Caco-2 (cell line): Measurements from ENCODE around the gene SYNPO2. TPM values are rescaled to one million over a fixed set of nuclear protein-coding genes. Genes with fewer than 3 reads are reported as not detected.
A peak's percentile ranks its signal among the peaks of the same experiment; 100 is the strongest.

Experiments used
- BruUV-seq: library from RNA; stranded (reverse); fragments of 400-500 nt; replicated peaks from 2 replicates; lab custom pipeline; 2021; lab: Mats Ljungman, UMichigan
- CTCF ChIA-PET: fragments of 300-600 bp; sonication (Branson Sonifier 250); formaldehyde crosslinking; loops from one replicate; lab custom pipeline; 2022; ENCODE audit warnings: antibody characterized with exemption; lab: Charles Lee
- POLR2A ChIA-PET: fragments of 300-600 bp; sonication (Branson Sonifier 250); formaldehyde crosslinking; loops from one replicate; lab custom pipeline; 2022; ENCODE audit warnings: antibody characterized with exemption; lab: Charles Lee
- DNase-seq, 2 experiments: peaks; one replicate each; pipeline versions ENCODE4 v3.0.0 to v3.0.0-alpha.2; 2020 to 2022
- H3K27me3 ChIP-seq: replicated peaks from 2 replicates; pipeline ENCODE4 v1.6.0; 2011; ENCODE audit warnings: low read length; ENCODE audit not compliant: control insufficient read depth, insufficient read depth
- H3K36me3 ChIP-seq: 2 replicates; pipeline ENCODE4 v1.5.1; 2011; ENCODE audit warnings: low read length; ENCODE audit not compliant: control insufficient read depth, insufficient read depth
- H3K4me1 ChIP-seq: fragments of 250-450 bp; sonication (Bioruptor Pico); 2 replicates; pipeline ENCODE4 v1.5.1; 2020; ENCODE audit warnings: mild to moderate bottlenecking
- H3K4me3 ChIP-seq: 2 replicates; pipeline ENCODE4 v1.5.1; 2011; ENCODE audit warnings: low read depth, mild to moderate bottlenecking, control low read depth, low read length
- H3K9me3 ChIP-seq: fragments of 250-450 bp; sonication (Bioruptor Pico); 2 replicates; pipeline ENCODE4 v1.5.1; 2020; ENCODE audit warnings: mild to moderate bottlenecking, moderate library complexity
- H3K27ac Mint-ChIP-seq: one replicate; pipeline ENCODE4 v1.8.0; 2022; ENCODE audit warnings: mixed read lengths; ENCODE audit not compliant: unreplicated experiment
- H3K27me3 Mint-ChIP-seq: one replicate; pipeline ENCODE4 v1.8.0; 2022; ENCODE audit warnings: mixed read lengths; ENCODE audit not compliant: insufficient read depth, unreplicated experiment
- H3K36me3 Mint-ChIP-seq: one replicate; pipeline ENCODE4 v1.8.0; 2022; ENCODE audit warnings: mild to moderate bottlenecking, mixed read lengths; ENCODE audit not compliant: insufficient read depth, unreplicated experiment
- H3K4me1 Mint-ChIP-seq: one replicate; pipeline ENCODE4 v1.8.0; 2022; ENCODE audit warnings: low read depth, mixed read lengths; ENCODE audit not compliant: unreplicated experiment
- H3K4me3 Mint-ChIP-seq: one replicate; pipeline ENCODE4 v1.8.0; 2022; ENCODE audit warnings: mild to moderate bottlenecking, moderate library complexity, mixed read lengths; ENCODE audit not compliant: unreplicated experiment
- H3K9me3 Mint-ChIP-seq: one replicate; pipeline ENCODE4 v1.8.0; 2022; ENCODE audit warnings: mixed read lengths; ENCODE audit not compliant: unreplicated experiment
- CTCF ChIP-seq, 2 experiments: fragments of 200-600 bp in 1 of 2; IDR thresholded peaks; 1 replicate in 1 of 2; 2 replicates in 1 of 2; pipeline versions ENCODE4 v1.5.1 to v1.8.0; 2011 to 2022; ENCODE audit warnings: antibody characterized with exemption in 1 of 2, control low read depth in 1 of 2, inconsistent platforms in 1 of 2, low read depth in 1 of 2, low read length in 1 of 2, mild to moderate bottlenecking in 1 of 2, moderate library complexity in 1 of 2; ENCODE audit not compliant: insufficient read depth in 1 of 2, severe bottlenecking in 1 of 2, unreplicated experiment in 1 of 2
- intact Hi-C: fragments of 100-400 bp; cut with micrococcal nuclease; formaldehyde crosslinking; loops from one replicate; pipeline ENCODE4 v1.10.0; 2022; ENCODE audit not compliant: unreplicated experiment
- total RNA-seq: library from RNA; stranded (reverse); gene quantifications from 2 replicates; pipeline ENCODE4 v1.2.3, GENCODE V29; 2022

The SYNPO2 gene
- total RNA-seq, 1 experiment from 2014 or later: 0.16 TPM

GRCh38 chr4:118884716-118885115 lies 3.9 kb upstream of the SYNPO2 start:
- no peak for TF ChIP-seq CTCF (IDR thresholded peaks at IDR 0.05; ENCODE audit: insufficient read depth in 1 of 2, low read depth in 1 of 2, low read length in 1 of 2, severe bottlenecking in 1 of 2, unreplicated experiment in 1 of 2)
- DNase-seq: no peak
- intact Hi-C loops: loop anchor here (1.0 kb wide), 1 partner anchor 39 kb away; no protein-coding TSS in a partner anchor
- H3K36me3 ChIP-seq: no peaks in the 10 kb centered on the region
- ChIA-PET POLR2A (no interaction called here), CTCF (no interaction called here)
- H3K9me3 ChIP-seq: no peaks in the 10 kb centered on the region
- H3K4me1 Mint-ChIP-seq: peaks cover 11% of the 10 kb centered on the region
- H3K4me1 ChIP-seq: no peaks in the 10 kb centered on the region
- no peaks in the 10 kb centered on the region for H3K9me3 Mint-ChIP-seq
- no peaks in the 10 kb centered on the region for H3K27me3 ChIP-seq
- H3K27me3 Mint-ChIP-seq: peaks cover 10% of the 10 kb centered on the region
- H3K4me3 ChIP-seq: no peak overlapping the region
- H3K36me3 Mint-ChIP-seq: no peaks in the 10 kb centered on the region
- no TSS peak for BruUV-seq
- no peak overlapping the region for H3K27ac Mint-ChIP-seq
- H3K4me3 Mint-ChIP-seq: no peak overlapping the region

- no peak for DNase-seq
- H3K36me3 ChIP-seq: no peaks in the 10 kb centered on the region
- H3K36me3 Mint-ChIP-seq: no peaks in the 10 kb centered on the region
- H3K27me3 Mint-ChIP-seq: peaks cover 21% of the 10 kb centered on the region
- no peaks in the 10 kb centered on the region for H3K9me3 Mint-ChIP-seq
- no peak for TF ChIP-seq CTCF (IDR thresholded peaks at IDR 0.05; ENCODE audit: insufficient read depth in 1 of 2, low read depth in 1 of 2, low read length in 1 of 2, severe bottlenecking in 1 of 2, unreplicated experiment in 1 of 2)
- H3K4me3 Mint-ChIP-seq: peak overlapping the region; percentile 75
- peaks cover 17% of the 10 kb centered on the region for H3K4me1 Mint-ChIP-seq
- H3K27ac Mint-ChIP-seq: no peak overlapping the region
- no peaks in the 10 kb centered on the region for H3K9me3 ChIP-seq
- POLR2A ChIA-PET: no interaction called here
- no peak overlapping the region for H3K4me3 ChIP-seq
- CTCF ChIA-PET: interaction anchor here (1.0 kb wide), 1 partner anchor 117 kb away, joined by 9 read pairs; no protein-coding TSS in a partner anchor
- H3K4me1 ChIP-seq: no peaks in the 10 kb centered on the region
- no TSS peak for BruUV-seq
- H3K27me3 ChIP-seq: no peaks in the 10 kb centered on the region
- intact Hi-C loops: no loop called here
Measured at GRCh38 chr4:118889312-118889691, 648 bp downstream of the SYNPO2 start.

DNA sequence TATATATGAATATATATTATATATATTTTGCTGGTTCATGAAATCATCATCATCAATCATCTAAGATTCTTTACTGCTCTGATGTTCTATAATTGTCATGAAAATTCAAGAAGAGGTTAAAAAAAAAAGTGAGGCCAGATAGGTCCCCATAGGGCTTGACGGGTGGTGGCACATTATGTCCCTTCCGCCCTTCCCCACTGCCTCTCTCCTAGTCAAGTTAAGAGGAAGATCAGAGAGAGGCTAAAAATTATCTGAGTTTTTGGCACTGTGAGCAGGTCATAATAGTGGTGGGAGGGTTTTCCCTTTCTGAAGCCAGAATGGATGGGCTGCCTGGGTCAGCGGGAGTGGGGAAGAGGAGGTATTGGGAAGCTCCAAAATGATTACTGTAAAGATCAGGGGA lies 5.4 kb downstream of the SYNPO2 start:
- no peaks in the 10 kb centered on the region for H3K4me1 ChIP-seq
- no peak overlapping the region for H3K4me3 ChIP-seq
- no peak for TF ChIP-seq CTCF (IDR thresholded peaks at IDR 0.05; ENCODE audit: insufficient read depth in 1 of 2, low read depth in 1 of 2, low read length in 1 of 2, severe bottlenecking in 1 of 2, unreplicated experiment in 1 of 2)
- Mint-ChIP-seq H3K4me3 (no peak overlapping the region), H3K9me3 (no peaks in the 10 kb centered on the region), H3K4me1 (peaks cover 9% of the 10 kb centered on the region), H3K27me3 (peaks cover 27% of the 10 kb centered on the region), H3K27ac (no peak overlapping the region), H3K36me3 (no peaks in the 10 kb centered on the region)
- intact Hi-C loops: no loop called here
- H3K9me3 ChIP-seq: no peaks in the 10 kb centered on the region
- DNase-seq: no peak
- H3K27me3 ChIP-seq: no peaks in the 10 kb centered on the region
- H3K36me3 ChIP-seq: no peaks in the 10 kb centered on the region
- BruUV-seq: no TSS peak
- ChIA-PET CTCF (no interaction called here), POLR2A (no interaction called here)
